ENCODE data around the gene TMEM128.
"Not testable (repeated sequence)": the region's sequence is repeated elsewhere in the genome, so short reads cannot be mapped to it uniquely, and the experiment has no call there.

TMEM128 gene

DNA sequence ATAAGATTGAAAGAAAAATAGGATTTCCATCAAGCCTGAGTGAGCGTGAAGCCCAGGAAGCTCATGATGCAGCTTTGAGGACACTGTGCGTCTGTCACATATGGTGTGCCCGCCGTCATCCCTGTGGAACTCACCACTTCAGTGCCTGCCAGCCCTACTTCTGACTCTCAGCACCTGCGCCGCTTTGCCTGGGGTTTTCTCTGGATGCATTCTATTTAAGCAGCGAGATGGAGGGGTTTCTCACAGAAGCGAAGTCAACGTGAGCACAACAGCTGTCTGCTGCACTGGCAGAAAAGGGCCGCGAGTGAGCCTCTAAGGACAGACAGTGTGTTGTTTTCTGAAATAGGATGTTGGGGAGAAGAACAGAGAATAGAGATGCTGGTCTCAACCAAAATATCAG is 6.2 kb upstream of the TMEM128 start:
- DNase-seq, result no peak

GRCh38 chr4:4249866-4250265 is 1.8 kb upstream of the TMEM128 start:
- no peak for DNase-seq

GRCh38 chr4:4249342-4249741 is 1.3 kb upstream of the TMEM128 start:
- not testable (repeated sequence) for DNase-seq

- DNase-seq, result no peak
Measured at GRCh38 chr4:4248885-4249203, 821 bp upstream of the TMEM128 start.

DNA sequence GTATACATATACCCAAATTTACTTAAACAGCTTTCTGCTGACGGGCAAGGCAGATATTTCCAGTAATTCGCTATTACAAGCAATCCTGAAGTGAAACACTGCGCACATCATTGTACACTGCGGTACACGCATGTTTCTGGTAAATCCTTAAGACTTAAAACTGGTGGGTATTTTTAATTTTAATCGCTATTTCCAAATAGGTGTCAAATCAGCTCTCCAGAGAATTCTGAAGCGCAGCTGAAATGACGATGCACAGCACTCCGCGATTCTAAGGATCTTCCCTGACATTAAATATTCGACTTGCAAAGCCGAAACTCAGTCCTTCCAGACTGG is 361 bp downstream of the TMEM128 start:
- no peak for DNase-seq

DNA sequence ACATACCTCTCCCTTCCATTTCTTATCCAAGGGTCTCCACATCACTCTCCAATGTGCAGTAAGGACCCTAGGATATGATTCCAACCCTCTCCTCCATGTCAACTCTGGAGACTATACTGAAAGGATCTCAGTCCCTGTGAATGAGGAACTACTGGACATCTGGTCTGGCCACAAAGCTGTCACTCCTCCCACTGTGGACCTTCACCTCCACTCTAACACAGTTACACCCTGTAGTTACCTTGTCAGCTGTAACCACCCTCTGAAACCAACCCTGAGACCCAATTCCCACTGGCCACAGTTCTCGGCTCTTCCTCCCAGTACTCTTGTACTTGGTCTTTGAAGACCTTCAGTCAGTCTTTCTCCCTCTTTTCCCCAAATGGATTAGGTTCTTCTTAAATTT is 2.9 kb downstream of the TMEM128 start:
- DNase-seq, result no peak

DNA sequence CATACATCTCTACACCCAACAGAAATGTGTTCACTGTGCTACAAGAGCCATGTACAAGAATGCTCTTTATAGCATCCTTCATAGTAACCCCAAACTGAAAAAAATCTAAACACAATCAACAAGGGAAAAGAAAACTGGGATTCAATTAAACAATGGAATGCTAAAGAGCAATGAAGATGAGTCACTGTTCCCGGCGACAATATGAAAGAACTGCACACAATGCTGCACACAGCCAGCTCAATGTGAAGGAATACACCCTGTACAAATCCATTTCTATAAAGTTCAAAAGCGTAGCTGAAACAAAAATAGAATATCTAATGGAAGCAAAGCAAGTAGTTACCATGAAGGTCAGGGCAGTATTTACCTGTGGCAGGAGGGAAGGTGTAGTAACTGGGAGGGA is 8.5 kb downstream of the TMEM128 start:
- not testable (repeated sequence) for DNase-seq

GRCh38 chr4:4233610-4234009 is 14.4 kb downstream of the TMEM128 start:
- DNase-seq, result no peak

DNA sequence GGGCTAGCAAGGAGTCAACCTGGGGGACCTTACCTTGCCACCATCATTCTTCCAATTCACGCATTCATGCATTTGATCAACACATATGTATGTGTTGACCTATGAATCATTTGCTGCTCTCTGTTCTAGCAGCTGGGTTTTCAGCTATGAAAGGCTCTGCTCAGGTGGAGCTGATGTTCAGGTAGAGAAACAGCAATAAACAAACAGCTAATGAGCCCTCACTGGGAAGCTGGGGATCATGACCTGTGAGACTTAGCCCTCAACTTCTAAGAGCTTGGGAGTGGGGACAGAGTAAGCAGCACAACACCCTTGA is 19.7 kb downstream of the TMEM128 start:
- DNase-seq, result no peak

- DNase-seq, result no peak
Measured at GRCh38 chr4:4227510-4228355, 20.3 kb downstream of the TMEM128 start.

- no peak for DNase-seq
Measured at GRCh38 chr4:4226606-4227438, 21.2 kb downstream of the TMEM128 start, which contains the start of gene OTOP1. Gene OTOP1, minus strand, starts transcription at chr4:4226929. Its CDS starts 65 bp downstream, at chr4:4226864.

DNA sequence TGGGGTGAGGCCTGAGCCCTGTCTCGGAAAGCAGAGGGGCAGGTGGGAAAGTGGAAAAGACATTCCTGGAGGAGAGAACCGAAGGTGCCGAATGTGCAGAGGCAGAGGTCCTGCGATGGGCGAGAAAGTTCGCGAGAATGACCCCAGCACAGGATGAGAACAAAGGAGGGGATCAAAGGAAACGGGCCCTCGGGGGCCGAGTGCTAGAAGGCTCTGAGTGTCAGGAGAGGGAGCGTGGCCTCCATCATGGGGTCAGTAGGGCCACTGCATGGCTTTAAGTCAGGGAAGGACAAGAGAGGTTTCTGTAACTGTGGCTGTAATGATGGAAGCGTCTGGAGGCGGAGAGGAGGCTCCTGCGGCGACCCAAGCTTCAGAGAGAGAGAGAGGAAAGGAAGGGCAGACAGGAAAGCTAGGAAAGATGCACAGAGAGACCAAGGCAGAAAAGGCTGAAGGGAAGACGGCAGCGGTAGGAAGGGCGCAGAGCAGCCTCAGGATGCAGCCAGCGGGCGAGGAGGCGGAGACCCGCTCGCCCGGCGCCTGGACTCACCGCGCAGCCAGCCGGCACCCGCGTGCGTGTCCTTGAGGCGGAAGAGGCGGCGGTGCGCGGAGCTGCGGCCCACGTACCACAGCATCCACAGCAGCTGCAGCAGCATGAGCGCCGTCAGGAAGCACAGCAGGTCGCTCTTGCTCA is 22.0 kb downstream of the TMEM128 start:
- no peak for DNase-seq

DNA sequence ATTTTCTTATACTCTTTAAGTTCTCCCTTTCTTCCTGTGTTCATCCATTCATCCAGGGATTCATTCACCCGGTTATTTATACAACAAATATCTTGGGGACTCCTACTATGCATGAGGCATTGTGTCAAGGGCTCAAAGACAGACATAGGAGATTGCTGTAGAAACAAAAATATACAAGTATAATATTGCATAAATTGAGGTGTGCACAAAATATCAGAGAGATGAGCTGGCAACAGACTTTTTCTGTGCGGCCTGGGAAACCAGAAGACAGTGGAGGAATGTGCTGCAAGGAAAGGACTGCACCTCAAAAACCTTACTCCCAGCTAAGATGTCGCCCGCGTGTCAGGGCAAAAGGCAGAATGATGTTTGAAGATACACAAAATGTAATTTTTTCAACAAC is 30.9 kb downstream of the TMEM128 start:
- DNase-seq, result no peak

DNA sequence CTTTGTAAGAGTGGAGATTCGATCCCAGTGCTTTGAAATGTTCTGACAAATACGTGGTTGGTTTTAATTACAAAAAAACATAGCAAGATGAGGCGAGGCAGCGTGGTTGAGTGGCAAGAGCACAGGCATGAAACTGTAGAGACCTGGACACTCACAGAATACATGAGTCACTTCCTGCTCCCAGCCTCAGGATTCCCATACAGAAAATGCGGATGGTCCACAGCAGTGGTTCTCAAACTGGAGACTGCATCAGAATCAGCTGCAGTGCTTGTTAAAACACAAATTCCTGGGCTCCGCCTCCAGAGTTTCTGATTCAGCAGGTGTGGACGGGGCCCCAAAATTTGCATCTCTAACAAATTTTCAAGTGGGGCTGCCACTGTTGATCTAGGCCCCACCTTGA is 31.4 kb downstream of the TMEM128 start:
- no peak for DNase-seq

GRCh38 chr4:4213674-4214073 is 34.3 kb downstream of the TMEM128 start:
- DNase-seq, result not testable (repeated sequence)

GRCh38 chr4:4206204-4206603 is 41.8 kb downstream of the TMEM128 start:
- no peak for DNase-seq

DNA sequence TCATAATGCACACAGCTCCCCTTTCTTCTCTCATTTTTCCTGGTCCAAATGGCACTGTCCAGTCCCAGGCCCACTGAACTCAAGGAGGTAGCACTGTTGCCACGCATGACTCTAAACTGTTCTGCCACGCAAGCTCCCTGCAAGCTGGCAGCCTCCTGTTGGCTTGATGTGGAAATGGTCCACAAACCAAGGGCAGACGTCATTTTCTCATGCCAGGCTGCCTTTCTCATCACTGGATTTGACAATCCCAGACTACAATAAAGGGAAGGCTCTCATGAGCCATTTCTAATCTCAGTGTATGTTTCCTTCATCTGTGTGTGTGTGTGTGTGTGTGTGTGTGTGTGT is 43.6 kb downstream of the TMEM128 start:
- DNase-seq, result no peak

- no peak for DNase-seq
Measured at GRCh38 chr4:4203688-4204400, 44.2 kb downstream of the TMEM128 start.

DNA sequence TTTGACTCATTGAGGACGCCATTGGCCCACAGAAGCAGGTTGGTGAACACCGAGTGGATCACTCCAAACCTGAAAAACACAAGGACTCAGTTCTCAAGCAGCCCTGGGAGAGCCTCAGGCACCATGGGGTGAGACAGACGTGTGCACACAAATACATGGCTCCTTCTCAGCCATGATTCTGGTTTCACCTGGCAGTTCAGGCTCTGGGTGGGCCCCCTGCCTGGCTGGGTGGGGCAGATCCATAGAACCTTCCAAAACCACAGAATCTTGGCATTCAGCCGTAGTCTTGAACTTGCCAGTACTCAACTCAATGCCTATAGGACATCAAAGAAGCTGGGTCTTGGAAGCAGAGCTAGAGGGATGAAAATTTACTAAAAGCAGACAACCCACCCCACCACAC is 45.5 kb downstream of the TMEM128 start:
- DNase-seq, result no peak

DNA sequence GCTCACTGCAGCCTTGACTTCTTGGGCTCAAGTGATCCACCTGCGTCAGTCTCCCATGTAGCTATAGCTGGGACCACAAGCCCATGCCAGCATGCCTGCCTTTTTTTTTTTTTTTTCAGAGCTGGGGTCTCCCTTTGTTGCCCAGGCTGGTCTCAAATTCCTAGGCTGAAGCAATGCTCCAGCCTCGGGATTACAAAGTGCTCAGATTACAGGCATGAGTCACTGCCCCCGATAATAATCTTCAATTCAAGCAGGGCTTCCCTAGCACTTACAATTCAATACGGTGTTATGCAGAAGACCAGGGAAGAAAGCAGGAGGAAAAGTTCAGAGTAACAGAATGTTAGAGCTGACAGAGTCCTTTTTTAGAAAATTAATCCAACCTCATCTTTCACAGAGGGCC is 47.4 kb downstream of the TMEM128 start:
- no peak for DNase-seq

- DNase-seq, result no peak
Measured at GRCh38 chr4:4195354-4195753, 52.7 kb downstream of the TMEM128 start.

DNA sequence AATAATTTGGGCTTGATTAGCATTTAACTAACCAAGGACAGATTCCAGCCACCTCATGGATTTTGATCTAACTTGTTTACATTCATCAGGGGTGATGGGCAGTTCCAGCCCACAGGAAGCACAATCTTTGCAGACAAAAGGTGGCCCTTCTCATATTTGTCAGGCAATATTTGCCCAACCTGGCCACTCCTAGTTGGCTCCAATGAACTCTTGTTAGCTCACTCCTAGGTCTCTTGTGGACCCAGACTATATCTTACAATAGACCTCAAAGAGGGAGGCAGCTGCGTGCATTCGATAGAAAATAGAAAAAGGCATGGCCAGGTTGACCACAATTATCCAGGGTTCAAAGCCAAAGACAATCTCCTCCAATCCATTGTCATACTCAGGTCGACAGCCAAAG is 59.5 kb downstream of the TMEM128 start:
- DNase-seq, result not testable (repeated sequence)
